Activated naive CD4-positive, alpha-beta T cell treated with anti-CD3 and anti-CD28 coated beads for 36 hours (primary cell): ENCODE measurements around the gene RANBP1. TPM values are rescaled to one million over a fixed set of nuclear protein-coding genes. Genes with fewer than 3 reads are reported as not detected.

Source experiments
- CTCF ChIA-PET: fragments of 350-600 bp; sonication (Branson Sonifier 250); formaldehyde crosslinking; loops from one replicate; lab custom pipeline; 2021; ENCODE audit warnings: antibody characterized with exemption; lab: Charles Lee
- DNase-seq: peaks from one replicate; pipeline ENCODE4 v3.0.0-alpha.2; 2020
- H3K27ac Mint-ChIP-seq: one replicate; pipeline ENCODE4 v1.8.0; 2021; ENCODE audit warnings: mild to moderate bottlenecking, mixed read lengths
- H3K27me3 Mint-ChIP-seq: one replicate; pipeline ENCODE4 v1.8.0; 2021; ENCODE audit warnings: low read depth, mixed read lengths
- H3K36me3 Mint-ChIP-seq: one replicate; pipeline ENCODE4 v1.8.0; 2021; ENCODE audit warnings: low read depth, mixed read lengths
- H3K4me1 Mint-ChIP-seq: one replicate; pipeline ENCODE4 v1.8.0; 2021; ENCODE audit warnings: low read depth, mixed read lengths
- H3K4me3 Mint-ChIP-seq: one replicate; pipeline ENCODE4 v1.8.0; 2021; ENCODE audit warnings: mild to moderate bottlenecking, moderate library complexity, mixed read lengths
- H3K9me3 Mint-ChIP-seq: one replicate; pipeline ENCODE4 v1.8.0; 2021; ENCODE audit warnings: mixed read lengths
- intact Hi-C: fragments of 100-400 bp; cut with micrococcal nuclease; formaldehyde crosslinking; loops from one replicate; pipeline ENCODE4 v1.15.1; 2023
- microRNA-seq: library from miRNA; unstranded; fragments of <30 nt; microRNA quantifications from one replicate; pipeline ENCODE4 v1.2.0, GENCODE V29; 2022; ENCODE audit warnings: borderline microRNAs expressed, borderline replicate concordance
- total RNA-seq, 2 experiments: library from RNA; stranded (reverse); gene quantifications; one replicate each; pipeline ENCODE4 v1.2.3, GENCODE V29; 2021

The RANBP1 gene
- total RNA-seq, 2 experiments from 2014 or later = 445 to 455 TPM

DNA sequence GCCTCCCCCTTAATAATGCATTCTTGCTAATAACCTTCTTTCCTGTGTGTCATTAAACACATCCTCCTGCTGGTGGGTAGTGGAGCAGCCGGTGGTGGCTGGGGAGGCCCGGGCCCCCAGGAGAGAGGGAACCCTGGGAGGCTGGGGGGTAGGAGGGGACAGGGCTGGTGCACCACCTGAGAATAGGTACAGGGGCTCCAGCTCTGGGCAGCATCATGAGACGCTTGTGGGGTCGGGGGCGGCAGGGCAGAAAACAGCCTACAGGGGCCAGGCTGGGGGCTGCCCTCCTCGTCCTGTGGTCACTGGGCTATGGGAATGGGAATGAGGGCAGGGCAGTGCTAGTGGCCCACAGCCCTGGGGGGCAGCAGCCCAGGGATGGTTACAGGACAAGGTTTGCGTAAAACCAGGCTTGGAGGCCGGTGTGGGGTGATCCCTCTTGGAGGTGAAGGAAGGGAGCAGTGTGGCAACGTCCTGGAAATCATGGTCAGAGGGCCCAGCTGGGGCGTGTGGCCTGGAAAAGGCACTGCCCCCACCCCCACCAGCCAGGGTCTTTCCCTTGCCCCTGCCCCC lies 53.4 kb downstream of the RANBP1 start:
- no peaks in the 10 kb centered on the region for H3K27me3 Mint-ChIP-seq
- no peak for DNase-seq
- H3K36me3 Mint-ChIP-seq = no peaks in the 10 kb centered on the region
- intact Hi-C loops = no loop called here
- H3K27ac Mint-ChIP-seq = no peak overlapping the region
- no peaks in the 10 kb centered on the region for H3K4me1 Mint-ChIP-seq
- no peaks in the 10 kb centered on the region for H3K9me3 Mint-ChIP-seq
- no peak overlapping the region for H3K4me3 Mint-ChIP-seq
- CTCF ChIA-PET = no interaction called here

- intact Hi-C loops = no loop called here
- Mint-ChIP-seq H3K9me3 (no peaks in the 10 kb centered on the region), H3K4me3 (no peak overlapping the region), H3K27ac (no peak overlapping the region), H3K4me1 (no peaks in the 10 kb centered on the region), H3K36me3 (no peaks in the 10 kb centered on the region), H3K27me3 (no peaks in the 10 kb centered on the region)
- no peak for DNase-seq
- CTCF ChIA-PET = no interaction called here
Observed at GRCh38 chr22:20170170-20170569, 54.3 kb downstream of the RANBP1 start.

GRCh38 chr22:20171288-20172140 lies 55.6 kb downstream of the RANBP1 start:
- H3K36me3 Mint-ChIP-seq = no peaks in the 10 kb centered on the region
- H3K4me1 Mint-ChIP-seq = no peaks in the 10 kb centered on the region
- no peaks in the 10 kb centered on the region for H3K27me3 Mint-ChIP-seq
- H3K9me3 Mint-ChIP-seq = no peaks in the 10 kb centered on the region
- no peak overlapping the region for H3K27ac Mint-ChIP-seq
- CTCF ChIA-PET = no interaction called here
- DNase-seq = no peak
- no peak overlapping the region for H3K4me3 Mint-ChIP-seq
- intact Hi-C loops = no loop called here

DNA sequence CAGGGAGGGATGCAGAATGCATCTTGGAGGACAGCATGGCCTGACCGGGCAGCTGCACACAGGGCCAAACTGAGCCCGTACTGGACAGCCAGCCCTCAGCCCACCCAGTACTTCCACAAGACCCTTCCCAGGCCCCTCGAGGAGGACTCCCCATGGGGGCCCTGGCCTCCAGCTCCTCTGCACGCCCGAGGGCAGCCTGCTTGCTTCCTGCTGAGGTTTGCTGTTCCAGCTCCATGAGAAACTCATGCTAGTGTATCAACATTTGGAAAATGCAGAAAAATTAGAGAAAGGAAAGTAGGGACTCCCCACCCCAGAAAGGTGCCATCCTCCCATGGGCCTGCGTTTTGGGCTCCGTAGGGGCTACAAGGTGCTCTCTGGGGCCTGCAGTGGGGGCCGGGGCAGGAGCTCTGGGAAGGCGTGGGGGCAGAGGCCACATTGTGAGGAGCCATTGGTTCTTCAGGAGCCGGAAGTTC lies 56.3 kb downstream of the RANBP1 start:
- CTCF ChIA-PET = no interaction called here
- Mint-ChIP-seq H3K27me3 (no peaks in the 10 kb centered on the region), H3K4me1 (no peaks in the 10 kb centered on the region), H3K36me3 (no peaks in the 10 kb centered on the region), H3K4me3 (no peak overlapping the region), H3K9me3 (no peaks in the 10 kb centered on the region), H3K27ac (no peak overlapping the region)
- intact Hi-C loops = no loop called here
- no peak for DNase-seq

GRCh38 chr22:20173246-20173645 lies 57.3 kb downstream of the RANBP1 start:
- Mint-ChIP-seq H3K36me3 (no peaks in the 10 kb centered on the region), H3K27ac (no peak overlapping the region), H3K27me3 (no peaks in the 10 kb centered on the region), H3K4me3 (no peak overlapping the region), H3K4me1 (no peaks in the 10 kb centered on the region), H3K9me3 (no peaks in the 10 kb centered on the region)
- intact Hi-C loops = no loop called here
- CTCF ChIA-PET = no interaction called here
- no peak for DNase-seq

- H3K4me3 Mint-ChIP-seq = no peak overlapping the region
- H3K4me1 Mint-ChIP-seq = no peaks in the 10 kb centered on the region
- CTCF ChIA-PET = no interaction called here
- H3K27me3 Mint-ChIP-seq = no peaks in the 10 kb centered on the region
- H3K36me3 Mint-ChIP-seq = no peaks in the 10 kb centered on the region
- intact Hi-C loops = no loop called here
- DNase-seq = no peak
- H3K27ac Mint-ChIP-seq = no peak overlapping the region
- no peaks in the 10 kb centered on the region for H3K9me3 Mint-ChIP-seq
Observed at GRCh38 chr22:20173772-20174171, 57.9 kb downstream of the RANBP1 start.

DNA sequence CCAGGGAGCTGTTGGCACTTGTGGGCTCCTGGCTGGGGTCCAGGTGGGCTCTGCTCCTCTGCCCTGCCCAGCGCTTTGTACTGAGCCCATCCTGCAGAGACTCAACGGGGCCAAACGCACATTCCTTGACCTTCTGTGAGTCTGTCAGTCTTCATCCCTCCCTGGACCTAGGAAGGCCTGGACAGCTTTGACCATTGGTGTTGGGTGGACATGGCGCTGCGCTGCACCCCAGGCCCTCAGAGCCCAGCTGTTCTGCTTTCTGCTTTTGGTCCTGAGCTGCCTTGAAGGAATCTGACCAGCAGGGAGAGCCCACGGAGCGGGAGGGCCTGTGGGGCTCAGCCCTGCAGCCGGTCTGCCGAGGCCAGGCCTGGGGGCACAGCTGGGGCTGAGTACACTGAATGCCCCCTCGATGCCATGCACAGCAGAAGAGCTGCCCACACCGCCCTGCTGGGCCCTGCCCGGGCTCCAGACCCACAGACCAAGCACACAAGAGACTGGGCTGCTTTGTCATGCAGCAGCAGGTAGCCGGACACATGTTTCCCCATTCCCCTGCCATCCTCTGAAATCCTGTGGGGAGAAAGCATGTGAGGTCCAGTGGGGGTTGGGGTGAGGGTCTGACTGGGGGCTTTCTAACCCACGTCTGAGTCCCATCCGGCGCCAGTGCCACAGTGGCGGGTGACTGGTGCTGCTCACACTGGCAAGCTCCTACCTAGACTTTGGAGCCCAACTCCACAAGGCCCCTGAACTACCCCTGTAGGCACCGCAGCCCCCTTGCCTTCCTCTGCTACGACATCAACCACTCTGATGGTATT lies 59.1 kb downstream of the RANBP1 start:
- Mint-ChIP-seq H3K36me3 (no peaks in the 10 kb centered on the region), H3K4me3 (no peak overlapping the region), H3K27ac (no peak overlapping the region), H3K9me3 (no peaks in the 10 kb centered on the region), H3K4me1 (no peaks in the 10 kb centered on the region), H3K27me3 (no peaks in the 10 kb centered on the region)
- no peak for DNase-seq
- intact Hi-C loops = no loop called here
- CTCF ChIA-PET = interaction anchor here (0.6 kb wide), 1 partner anchor 18 kb away, joined by 3 read pairs; no protein-coding TSS in a partner anchor

- intact Hi-C loops = no loop called here
- CTCF ChIA-PET = no interaction called here
- no peak for DNase-seq
- no peak overlapping the region for H3K4me3 Mint-ChIP-seq
- H3K4me1 Mint-ChIP-seq = no peaks in the 10 kb centered on the region
- H3K27me3 Mint-ChIP-seq = no peaks in the 10 kb centered on the region
- H3K9me3 Mint-ChIP-seq = no peaks in the 10 kb centered on the region
- no peak overlapping the region for H3K27ac Mint-ChIP-seq
- no peaks in the 10 kb centered on the region for H3K36me3 Mint-ChIP-seq
Observed at GRCh38 chr22:20175597-20175900, 59.6 kb downstream of the RANBP1 start.

GRCh38 chr22:20176421-20177085 lies 60.6 kb downstream of the RANBP1 start:
- H3K27me3 Mint-ChIP-seq = no peaks in the 10 kb centered on the region
- no peaks in the 10 kb centered on the region for H3K4me1 Mint-ChIP-seq
- H3K9me3 Mint-ChIP-seq = no peaks in the 10 kb centered on the region
- no peak for DNase-seq
- no peaks in the 10 kb centered on the region for H3K36me3 Mint-ChIP-seq
- CTCF ChIA-PET = no interaction called here
- no peak overlapping the region for H3K27ac Mint-ChIP-seq
- intact Hi-C loops = no loop called here
- H3K4me3 Mint-ChIP-seq = no peak overlapping the region

Small RNA genes lying within 50 kb of the gene (microRNA-seq; reads per million reads assigned to microRNA genes)
- gene MIR6816 = not detected

Other genes with a start within 250 kb of the RANBP1 start
- 10 to 100 TPM; 53.7 to 56.8 TPM for gene COMT, start 174.3 kb upstream of the RANBP1 start, total RNA-seq
- gene TXNRD2, start 174.3 kb upstream of the RANBP1 start, total RNA-seq = 10 to 100 TPM; 22.9 to 23.6 TPM
- gene ARVCF, start 99.3 kb upstream of the RANBP1 start, total RNA-seq = 1 to 10 TPM; 2.0 to 2.6 TPM
- gene TANGO2, start 95.0 kb upstream of the RANBP1 start, total RNA-seq = 10 to 100 TPM; 16.0 to 19.0 TPM
- 10 to 100 TPM; 29.8 to 36.5 TPM for gene DGCR8, start 35.9 kb upstream of the RANBP1 start, total RNA-seq
- gene TRMT2A, start 1.1 kb downstream of the RANBP1 start, total RNA-seq = 10 to 100 TPM; 51.8 to 57.9 TPM
- gene ZDHHC8, start 15.7 kb downstream of the RANBP1 start, total RNA-seq = 10 to 100 TPM; 26.4 to 31.3 TPM
- not detected for gene CCDC188, start 35.0 kb downstream of the RANBP1 start, total RNA-seq
- 1 to 10 TPM; 2.1 to 2.5 TPM for gene RTN4R, start 152.2 kb downstream of the RANBP1 start, total RNA-seq
- gene DGCR6L, start 204.0 kb downstream of the RANBP1 start, total RNA-seq = 10 to 100 TPM; 21.5 TPM